Measurements from ENCODE around the gene STK32C.

DNA sequence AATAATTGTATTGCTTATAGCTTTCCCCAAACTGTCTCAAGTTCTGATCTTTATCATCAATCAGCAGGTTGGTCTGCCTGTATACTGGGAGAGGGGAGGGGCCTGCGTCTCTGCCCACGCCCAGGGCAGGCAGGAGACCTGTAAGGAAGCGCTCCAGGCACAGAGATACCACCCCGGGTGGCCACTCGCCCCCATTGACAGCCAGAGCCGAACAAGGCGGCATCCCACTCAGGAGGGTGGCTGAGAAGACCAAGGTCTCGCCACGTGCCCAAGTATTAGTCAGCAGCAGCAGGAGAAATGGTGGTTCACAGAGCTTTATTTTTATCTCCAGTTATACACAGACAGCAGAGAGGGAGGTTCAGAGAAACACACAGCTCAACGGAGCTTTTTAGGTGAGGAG lies 7.2 kb downstream of the STK32C start:
- TF ChIP-seq, protein P1, sequence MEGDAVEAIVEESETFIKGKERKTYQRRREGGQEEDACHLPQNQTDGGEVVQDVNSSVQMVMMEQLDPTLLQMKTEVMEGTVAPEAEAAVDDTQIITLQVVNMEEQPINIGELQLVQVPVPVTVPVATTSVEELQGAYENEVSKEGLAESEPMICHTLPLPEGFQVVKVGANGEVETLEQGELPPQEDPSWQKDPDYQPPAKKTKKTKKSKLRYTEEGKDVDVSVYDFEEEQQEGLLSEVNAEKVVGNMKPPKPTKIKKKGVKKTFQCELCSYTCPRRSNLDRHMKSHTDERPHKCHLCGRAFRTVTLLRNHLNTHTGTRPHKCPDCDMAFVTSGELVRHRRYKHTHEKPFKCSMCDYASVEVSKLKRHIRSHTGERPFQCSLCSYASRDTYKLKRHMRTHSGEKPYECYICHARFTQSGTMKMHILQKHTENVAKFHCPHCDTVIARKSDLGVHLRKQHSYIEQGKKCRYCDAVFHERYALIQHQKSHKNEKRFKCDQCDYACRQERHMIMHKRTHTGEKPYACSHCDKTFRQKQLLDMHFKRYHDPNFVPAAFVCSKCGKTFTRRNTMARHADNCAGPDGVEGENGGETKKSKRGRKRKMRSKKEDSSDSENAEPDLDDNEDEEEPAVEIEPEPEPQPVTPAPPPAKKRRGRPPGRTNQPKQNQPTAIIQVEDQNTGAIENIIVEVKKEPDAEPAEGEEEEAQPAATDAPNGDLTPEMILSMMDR (IDR thresholded peaks at IDR 0.05): no peak
- TF ChIP-seq POLR2A (IDR thresholded peaks at IDR 0.05): no peak

Measured in prostate gland (tissue), 2 donors.